SK-N-SH treated with all-trans-retinoic acid at 6 μM for 48 hours (cell line): Measurements from ENCODE around the gene METAP1D.

Experiments
- ATAC-seq: fragments of 200-7000 bp; cut with Tn5 transposase; 3 replicates; pipeline ENCODE4 v1.9.1; 2020; ENCODE audit warnings: mild to moderate bottlenecking, moderate library complexity
- BACH2 ChIP-seq: fragments of 250-450 bp; sonication (Bioruptor Pico); IDR thresholded peaks from 2 replicates; pipeline ENCODE4 v1.9.0; 2021; ENCODE audit warnings: mild to moderate bottlenecking, borderline replicate concordance
- CREB5 ChIP-seq: fragments of 250-450 bp; sonication (Bioruptor Pico); IDR thresholded peaks from 2 replicates; pipeline ENCODE4 v1.5.1; 2020; ENCODE audit warnings: low read depth, mild to moderate bottlenecking, moderate library complexity
- CSDC2 ChIP-seq: fragments of 250-450 bp; sonication (Bioruptor Pico); IDR thresholded peaks from 2 replicates; pipeline ENCODE4 v1.5.0; 2020; ENCODE audit warnings: mild to moderate bottlenecking, moderate library complexity
- CSRNP3 ChIP-seq: fragments of 250-450 bp; sonication (Bioruptor Pico); IDR thresholded peaks from 2 replicates; pipeline ENCODE4 v1.5.1; 2021; ENCODE audit warnings: mild to moderate bottlenecking, moderate library complexity
- ESRRG ChIP-seq: fragments of 250-450 bp; sonication (Bioruptor Pico); IDR thresholded peaks from 2 replicates; pipeline ENCODE4 v1.6.1; 2021; ENCODE audit warnings: mild to moderate bottlenecking
- GLIS3 ChIP-seq: fragments of 250-450 bp; sonication (Bioruptor Pico); IDR thresholded peaks from 2 replicates; pipeline ENCODE4 v1.5.0; 2020; ENCODE audit warnings: mild to moderate bottlenecking, moderate library complexity
- ISL1 ChIP-seq: fragments of 250-450 bp; sonication (Bioruptor Pico); IDR thresholded peaks from 2 replicates; pipeline ENCODE4 v2.1.2; 2022; ENCODE audit warnings: mild to moderate bottlenecking, moderate library complexity
- OSR1 ChIP-seq: fragments of 250-450 bp; sonication (Bioruptor Pico); IDR thresholded peaks from 2 replicates; pipeline ENCODE4 v1.8.0; 2022; ENCODE audit warnings: moderate library complexity, mild to moderate bottlenecking, inconsistent platforms
- POU6F1 ChIP-seq: fragments of 250-450 bp; sonication (Bioruptor Pico); IDR thresholded peaks from 2 replicates; pipeline ENCODE4 v1.8.0; 2021; ENCODE audit warnings: low read depth, mild to moderate bottlenecking, moderate library complexity, borderline replicate concordance
- RARB ChIP-seq: fragments of 250-450 bp; sonication (Bioruptor Pico); IDR thresholded peaks from 2 replicates; pipeline ENCODE4 v1.8.0; 2021; ENCODE audit warnings: mild to moderate bottlenecking, moderate library complexity
- SNAI2 ChIP-seq: fragments of 250-450 bp; sonication (Bioruptor Pico); IDR thresholded peaks from 2 replicates; pipeline ENCODE4 v1.5.0; 2020; ENCODE audit warnings: mild to moderate bottlenecking, moderate library complexity
- TCF4 ChIP-seq: fragments of 250-450 bp; sonication (Bioruptor Pico); IDR thresholded peaks from 2 replicates; pipeline ENCODE4 v1.8.0; 2021; ENCODE audit warnings: mild to moderate bottlenecking, moderate library complexity, borderline replicate concordance
- TOX ChIP-seq: fragments of 250-450 bp; sonication (Bioruptor Pico); IDR thresholded peaks from 2 replicates; pipeline ENCODE4 v1.8.0; 2021; ENCODE audit warnings: mild to moderate bottlenecking, moderate library complexity, borderline replicate concordance
- ZFP3 ChIP-seq: fragments of 250-450 bp; sonication (Bioruptor Pico); IDR thresholded peaks from 2 replicates; pipeline ENCODE4 v1.5.0; 2020; ENCODE audit warnings: mild to moderate bottlenecking, moderate library complexity
- ZFP30 ChIP-seq: fragments of 450-650 bp; formaldehyde crosslinking; IDR thresholded peaks from 2 replicates; pipeline ENCODE4 v1.5.0; 2022; ENCODE audit warnings: mild to moderate bottlenecking, moderate library complexity
- ZNF70 ChIP-seq: fragments of 450-650 bp; formaldehyde crosslinking; IDR thresholded peaks from 2 replicates; pipeline ENCODE4 v1.5.0; 2020; ENCODE audit warnings: mild to moderate bottlenecking, moderate library complexity
- ZNF8 ChIP-seq: fragments of 450-650 bp; formaldehyde crosslinking; IDR thresholded peaks from 2 replicates; pipeline ENCODE4 v1.5.0; 2020; ENCODE audit warnings: mild to moderate bottlenecking, moderate library complexity

Gene METAP1D

GRCh38 chr2:172093416-172094293 is 93.9 kb downstream of the METAP1D start (continued):
- TF ChIP-seq CREB5 (no peak), TOX (no peak), TCF4 (CRISPR knock-in tag) (no peak), ZFP30 (CRISPR knock-in tag) (no peak), BACH2 (CRISPR knock-in tag) (no peak), CSDC2 (CRISPR knock-in tag) (no peak), SNAI2 (CRISPR knock-in tag) (no peak), ESRRG (CRISPR knock-in tag) (no peak), ZNF70 (CRISPR knock-in tag) (no peak)

- peak; percentile 5 for ATAC-seq
- TF ChIP-seq CSRNP3 (no peak), POU6F1 (CRISPR knock-in tag) (no peak), SNAI2 (CRISPR knock-in tag) (no peak), OSR1 (no peak)
Observed at GRCh38 chr2:172094294-172095145, 94.8 kb downstream of the METAP1D start.

- peak; percentile 48 for ATAC-seq
- TF ChIP-seq SNAI2 (CRISPR knock-in tag): no peak
Observed at GRCh38 chr2:172095146-172095904, 95.6 kb downstream of the METAP1D start.

GRCh38 chr2:172095905-172096625 is 96.3 kb downstream of the METAP1D start:
- TF ChIP-seq TOX: no peak
- TF ChIP-seq ZFP3 (CRISPR knock-in tag): no peak
- no peak for TF ChIP-seq BACH2 (CRISPR knock-in tag)
- TF ChIP-seq ESRRG (CRISPR knock-in tag): no peak
- TF ChIP-seq RARB: no peak
- no peak for TF ChIP-seq ISL1 (CRISPR knock-in tag)
- no peak for TF ChIP-seq ZNF8 (CRISPR knock-in tag)
- TF ChIP-seq ZNF70 (CRISPR knock-in tag): no peak
- TF ChIP-seq POU6F1 (CRISPR knock-in tag): no peak
- no peak for TF ChIP-seq CSRNP3
- no peak for TF ChIP-seq GLIS3 (CRISPR knock-in tag)
- peak; percentile 7 for ATAC-seq
